GM20431 (cell line): ENCODE results near the gene CUTA.

ENCODE experiments used
- in situ Hi-C: fragments of 300-500 bp; cut with MseI, MboI; formaldehyde crosslinking; loops from one replicate; pipeline ENCODE4 v1.15.0; 2020; ENCODE audit warnings: low sequenced_read_pairs; ENCODE audit not compliant: unreplicated experiment

Gene CUTA

GRCh38 chr6:33417903-33418689, at the start of gene CUTA:
Gene CUTA, minus strand, starts transcription at chr6:33418107. Its CDS starts 107 bp downstream, at chr6:33418000.
- in situ Hi-C loops: no loop called here

GRCh38 chr6:33467091-33467490, 49.2 kb upstream of the CUTA start:
- in situ Hi-C loops: no loop called here

GRCh38 chr6:33466075-33466735, 48.3 kb upstream of the CUTA start:
- in situ Hi-C loops: no loop called here

GRCh38 chr6:33459226-33459625, 41.3 kb upstream of the CUTA start:
- in situ Hi-C loops: no loop called here

- in situ Hi-C loops: no loop called here
Measured at GRCh38 chr6:33458676-33459075, 40.8 kb upstream of the CUTA start.

GRCh38 chr6:33456156-33456555, 38.2 kb upstream of the CUTA start:
- in situ Hi-C loops: no loop called here

GRCh38 chr6:33455051-33455450, 37.1 kb upstream of the CUTA start:
- in situ Hi-C loops: no loop called here

GRCh38 chr6:33454009-33454946, 36.4 kb upstream of the CUTA start, which contains the start of gene ZBTB9:
Gene ZBTB9, plus strand, starts transcription at chr6:33454576. Its CDS starts 525 bp downstream, at chr6:33455101.
- in situ Hi-C loops: no loop called here

GRCh38 chr6:33453393-33454008, 35.6 kb upstream of the CUTA start:
- in situ Hi-C loops: no loop called here

GRCh38 chr6:33452496-33452895, 34.6 kb upstream of the CUTA start:
- in situ Hi-C loops: no loop called here

GRCh38 chr6:33451606-33452005, 33.7 kb upstream of the CUTA start:
- in situ Hi-C loops: no loop called here

GRCh38 chr6:33450434-33450833, 32.5 kb upstream of the CUTA start:
- in situ Hi-C loops: no loop called here

- in situ Hi-C loops: no loop called here
Measured at GRCh38 chr6:33446356-33446755, 28.4 kb upstream of the CUTA start.

GRCh38 chr6:33445119-33445603, 27.3 kb upstream of the CUTA start:
- in situ Hi-C loops: no loop called here

GRCh38 chr6:33443619-33444504, 26.0 kb upstream of the CUTA start:
- in situ Hi-C loops: no loop called here

GRCh38 chr6:33443025-33443424, 25.1 kb upstream of the CUTA start:
- in situ Hi-C loops: no loop called here

- in situ Hi-C loops: no loop called here
Measured at GRCh38 chr6:33442283-33442682, 24.4 kb upstream of the CUTA start.

GRCh38 chr6:33441457-33441856, 23.6 kb upstream of the CUTA start:
- in situ Hi-C loops: no loop called here
